Left colon (tissue), 2 donors: Measurements from ENCODE around the gene ZNF217. TPM values are rescaled to one million over a fixed set of nuclear protein-coding genes. Genes with fewer than 3 reads are reported as not detected.
A peak's percentile ranks its signal among the peaks of the same experiment; 100 is the strongest.
"Not testable (repeated sequence)": the region's sequence is repeated elsewhere in the genome, so short reads cannot be mapped to it uniquely, and the experiment has no call there.

Source experiments
- ATAC-seq: fragments of 200-7000 bp; cut with Tn5 transposase; one replicate; pipeline ENCODE4 v1.9.1; 2020; ENCODE audit warnings: mild to moderate bottlenecking, moderate library complexity
- DNase-seq, 2 donors: peaks; one replicate each; pipeline ENCODE4 v3.0.0-alpha.2; 2020
- intact Hi-C, 2 donors: fragments of 100-400 bp; cut with DNase I in 1 of 2; cut with micrococcal nuclease in 1 of 2; formaldehyde crosslinking; loops; one replicate each; pipeline versions ENCODE4 v1.11.2 to v1.14.0; 2022; cut with DNase I, micrococcal nuclease
- total RNA-seq, 2 donors: library from RNA; stranded (reverse); fragmentation: NEBNext Ultra II Directional; extraction: Animal tissue kit (Norgen Biotek cat#: 25700); gene quantifications; one replicate each; pipeline ENCODE4 v1.2.1, GENCODE V29; 2021
- donor health status: DM: no; HTN: no; CAD: no.
- donor health status: DM: yes; HTN: yes; CAD: no.

ZNF217 gene
- total RNA-seq, 2 donors from 2014 or later: 58.2 to 70.0 TPM

GRCh38 chr20:53576195-53576580, 17.5 kb downstream of the ZNF217 start:
- no peak for DNase-seq

GRCh38 chr20:53575481-53576194, 18.0 kb downstream of the ZNF217 start:
- ATAC-seq: no peak
- DNase-seq: no peak
- intact Hi-C loops: loop anchor here in 1 of 2 donors (5.0 to 10.0 kb wide), 4 partner anchors 252 to 479 kb away; no protein-coding TSS in a partner anchor

More at GRCh38 chr20:53576195-53576580, 17.5 kb downstream of the ZNF217 start:
- ATAC-seq: no peak
- intact Hi-C loops: loop anchor here in 1 of 2 donors (5.0 to 10.0 kb wide), 4 partner anchors 251 to 479 kb away; no protein-coding TSS in a partner anchor

- intact Hi-C loops: loop anchor here in 1 of 2 donors (5.0 to 10.0 kb wide), 4 partner anchors 252 to 480 kb away; no protein-coding TSS in a partner anchor
- DNase-seq (no peak), ATAC-seq (no peak)
Measured at GRCh38 chr20:53574819-53575218, 18.8 kb downstream of the ZNF217 start.

- DNase-seq: no peak
- intact Hi-C loops: loop anchor here in 1 of 2 donors (10.0 kb wide), 1 partner anchor 480 kb away; no protein-coding TSS in a partner anchor
- ATAC-seq: no peak
Measured at GRCh38 chr20:53574259-53574789, 19.3 kb downstream of the ZNF217 start.

GRCh38 chr20:53571555-53572286, 21.9 kb downstream of the ZNF217 start:
- ATAC-seq: no peak
- DNase-seq: no peak
- intact Hi-C loops: loop anchor here in 1 of 2 donors (10.0 kb wide), 1 partner anchor 483 kb away; no protein-coding TSS in a partner anchor

GRCh38 chr20:53570446-53571276, 23.0 kb downstream of the ZNF217 start:
- intact Hi-C loops: loop anchor here in 1 of 2 donors (10.0 kb wide), 1 partner anchor 484 kb away; no protein-coding TSS in a partner anchor
- no peak for ATAC-seq
- DNase-seq: no peak

GRCh38 chr20:53569606-53570307, 23.9 kb downstream of the ZNF217 start:
- DNase-seq (no peak), ATAC-seq (no peak)

GRCh38 chr20:53569005-53569404, 24.6 kb downstream of the ZNF217 start:
- DNase-seq (no peak), ATAC-seq (no peak)
- intact Hi-C loops: no loop called here

More at GRCh38 chr20:53569606-53570307, 23.9 kb downstream of the ZNF217 start:
- intact Hi-C loops: loop anchor here in 1 of 2 donors (10.0 kb wide), 1 partner anchor 485 kb away; no protein-coding TSS in a partner anchor

GRCh38 chr20:53568351-53568750, 25.3 kb downstream of the ZNF217 start:
- ATAC-seq: no peak
- intact Hi-C loops: no loop called here
- no peak for DNase-seq

GRCh38 chr20:53567379-53567917, 26.2 kb downstream of the ZNF217 start:
- intact Hi-C loops: no loop called here
- no peak for ATAC-seq
- no peak for DNase-seq

GRCh38 chr20:53566623-53567022, 27.0 kb downstream of the ZNF217 start:
- DNase-seq, ATAC-seq, intact Hi-C loops: not testable (repeated sequence)

GRCh38 chr20:53565254-53565653, 28.4 kb downstream of the ZNF217 start:
- DNase-seq (no peak), ATAC-seq (no peak)
- intact Hi-C loops: no loop called here

GRCh38 chr20:53562104-53562764, 31.4 kb downstream of the ZNF217 start:
- DNase-seq, intact Hi-C loops: not testable (repeated sequence)
- peak; percentile 16 for ATAC-seq

- ATAC-seq: no peak
Measured at GRCh38 chr20:53561505-53561904, 32.1 kb downstream of the ZNF217 start.

GRCh38 chr20:53559816-53560215, 33.8 kb downstream of the ZNF217 start:
- ATAC-seq: no peak
- no peak for DNase-seq
- intact Hi-C loops: no loop called here

More at GRCh38 chr20:53561505-53561904, 32.1 kb downstream of the ZNF217 start:
- intact Hi-C loops: no loop called here
- no peak for DNase-seq

GRCh38 chr20:53557130-53557529, 36.5 kb downstream of the ZNF217 start:
- ATAC-seq (no peak), DNase-seq (no peak)
- intact Hi-C loops: no loop called here

GRCh38 chr20:53556267-53556897, 37.3 kb downstream of the ZNF217 start:
- ATAC-seq (no peak), DNase-seq (no peak)
- intact Hi-C loops: no loop called here
